Measurements from ENCODE around the gene RICTOR.
A peak's percentile ranks its signal among the peaks of the same experiment; 100 is the strongest.

Gene RICTOR

GRCh38 chr5:38932854-38933408 is 141.3 kb downstream of the RICTOR start:
- Histone ChIP-seq H3K36me3 (ENCODE audit: control insufficient read depth, insufficient read depth, low read length) (peaks cover 6% of the 10 kb centered on the region), H3K27ac (ENCODE audit: low read depth, low read length) (no peak overlapping the region), H3K4me1 (ENCODE audit: control insufficient read depth, insufficient read depth, low read length) (no peaks in the 10 kb centered on the region)

GRCh38 chr5:38931731-38932130 is 142.5 kb downstream of the RICTOR start:
- H3K9ac ChIP-seq (ENCODE audit: low read length): no peak overlapping the region
- no peaks in the 10 kb centered on the region for H3K27me3 ChIP-seq (ENCODE audit: control insufficient read depth, insufficient read depth, low read length)
- H3K27ac ChIP-seq (ENCODE audit: low read depth, low read length): no peak overlapping the region
- peaks cover 6% of the 10 kb centered on the region for H3K36me3 ChIP-seq (ENCODE audit: control insufficient read depth, insufficient read depth, low read length)
- no peaks in the 10 kb centered on the region for H3K4me1 ChIP-seq (ENCODE audit: control insufficient read depth, insufficient read depth, low read length)
- no peak overlapping the region for H3K4me3 ChIP-seq (ENCODE audit: low read length)

More at GRCh38 chr5:38932854-38933408, 141.3 kb downstream of the RICTOR start:
- H3K27me3 ChIP-seq (ENCODE audit: control insufficient read depth, insufficient read depth, low read length): no peaks in the 10 kb centered on the region
- no peak overlapping the region for H3K9ac ChIP-seq (ENCODE audit: low read length)
- H3K4me3 ChIP-seq (ENCODE audit: low read length): no peak overlapping the region

- Histone ChIP-seq H3K27ac (ENCODE audit: low read depth, low read length) (no peak overlapping the region), H3K27me3 (ENCODE audit: control insufficient read depth, insufficient read depth, low read length) (no peaks in the 10 kb centered on the region), H3K9ac (ENCODE audit: low read length) (no peak overlapping the region), H3K4me1 (ENCODE audit: control insufficient read depth, insufficient read depth, low read length) (peaks cover 9% of the 10 kb centered on the region), H3K4me3 (ENCODE audit: low read length) (no peak overlapping the region), H3K36me3 (ENCODE audit: control insufficient read depth, insufficient read depth, low read length) (peaks cover 6% of the 10 kb centered on the region)
These were observed 144.4 kb downstream of the RICTOR start for GRCh38 chr5:38929838-38930237.

GRCh38 chr5:38927470-38927869 is 146.7 kb downstream of the RICTOR start:
- no peaks in the 10 kb centered on the region for H3K27me3 ChIP-seq (ENCODE audit: control insufficient read depth, insufficient read depth, low read length)
- peaks cover 9% of the 10 kb centered on the region for H3K4me1 ChIP-seq (ENCODE audit: control insufficient read depth, insufficient read depth, low read length)
- no peak overlapping the region for H3K4me3 ChIP-seq (ENCODE audit: low read length)
- H3K9ac ChIP-seq (ENCODE audit: low read length): no peak overlapping the region
- H3K27ac ChIP-seq (ENCODE audit: low read depth, low read length): no peak overlapping the region
- no peaks in the 10 kb centered on the region for H3K36me3 ChIP-seq (ENCODE audit: control insufficient read depth, insufficient read depth, low read length)

- Histone ChIP-seq H3K4me3 (ENCODE audit: low read length) (no peak overlapping the region), H3K27ac (ENCODE audit: low read depth, low read length) (no peak overlapping the region), H3K9ac (ENCODE audit: low read length) (no peak overlapping the region), H3K36me3 (ENCODE audit: control insufficient read depth, insufficient read depth, low read length) (no peaks in the 10 kb centered on the region), H3K27me3 (ENCODE audit: control insufficient read depth, insufficient read depth, low read length) (no peaks in the 10 kb centered on the region), H3K4me1 (ENCODE audit: control insufficient read depth, insufficient read depth, low read length) (peaks cover 9% of the 10 kb centered on the region)
These were observed 148.1 kb downstream of the RICTOR start for GRCh38 chr5:38926121-38926520.

- H3K9ac ChIP-seq (ENCODE audit: low read length): no peak overlapping the region
- no peaks in the 10 kb centered on the region for H3K27me3 ChIP-seq (ENCODE audit: control insufficient read depth, insufficient read depth, low read length)
- H3K4me3 ChIP-seq (ENCODE audit: low read length): no peak overlapping the region
- H3K36me3 ChIP-seq (ENCODE audit: control insufficient read depth, insufficient read depth, low read length): no peaks in the 10 kb centered on the region
- peaks cover 9% of the 10 kb centered on the region for H3K4me1 ChIP-seq (ENCODE audit: control insufficient read depth, insufficient read depth, low read length)
- H3K27ac ChIP-seq (ENCODE audit: low read depth, low read length): peak overlapping the region; percentile 56
These were observed 148.9 kb downstream of the RICTOR start for GRCh38 chr5:38925154-38925925.

- Histone ChIP-seq H3K9ac (ENCODE audit: low read length) (no peak overlapping the region), H3K4me1 (ENCODE audit: control insufficient read depth, insufficient read depth, low read length) (peaks cover 9% of the 10 kb centered on the region), H3K36me3 (ENCODE audit: control insufficient read depth, insufficient read depth, low read length) (no peaks in the 10 kb centered on the region), H3K27me3 (ENCODE audit: control insufficient read depth, insufficient read depth, low read length) (no peaks in the 10 kb centered on the region), H3K4me3 (ENCODE audit: low read length) (no peak overlapping the region), H3K27ac (ENCODE audit: low read depth, low read length) (peak overlapping the region; percentile 19)
These were observed 150.3 kb downstream of the RICTOR start for GRCh38 chr5:38923661-38924451.

GRCh38 chr5:38922199-38922598 is 152.0 kb downstream of the RICTOR start:
- peaks cover 9% of the 10 kb centered on the region for H3K4me1 ChIP-seq (ENCODE audit: control insufficient read depth, insufficient read depth, low read length)
- no peaks in the 10 kb centered on the region for H3K36me3 ChIP-seq (ENCODE audit: control insufficient read depth, insufficient read depth, low read length)
- H3K27me3 ChIP-seq (ENCODE audit: control insufficient read depth, insufficient read depth, low read length): no peaks in the 10 kb centered on the region
- H3K27ac ChIP-seq (ENCODE audit: low read depth, low read length): no peak overlapping the region
- no peak overlapping the region for H3K4me3 ChIP-seq (ENCODE audit: low read length)
- H3K9ac ChIP-seq (ENCODE audit: low read length): no peak overlapping the region

GRCh38 chr5:38921174-38921573 is 153.0 kb downstream of the RICTOR start:
- Histone ChIP-seq H3K4me1 (ENCODE audit: control insufficient read depth, insufficient read depth, low read length) (peaks cover 9% of the 10 kb centered on the region), H3K27me3 (ENCODE audit: control insufficient read depth, insufficient read depth, low read length) (no peaks in the 10 kb centered on the region), H3K27ac (ENCODE audit: low read depth, low read length) (no peak overlapping the region), H3K36me3 (ENCODE audit: control insufficient read depth, insufficient read depth, low read length) (peaks cover 3% of the 10 kb centered on the region), H3K9ac (ENCODE audit: low read length) (no peak overlapping the region), H3K4me3 (ENCODE audit: low read length) (no peak overlapping the region)

- Histone ChIP-seq H3K27ac (ENCODE audit: low read depth, low read length) (no peak overlapping the region), H3K9ac (ENCODE audit: low read length) (no peak overlapping the region), H3K4me1 (ENCODE audit: control insufficient read depth, insufficient read depth, low read length) (no peaks in the 10 kb centered on the region), H3K27me3 (ENCODE audit: control insufficient read depth, insufficient read depth, low read length) (no peaks in the 10 kb centered on the region), H3K36me3 (ENCODE audit: control insufficient read depth, insufficient read depth, low read length) (peaks cover 3% of the 10 kb centered on the region), H3K4me3 (ENCODE audit: low read length) (no peak overlapping the region)
These were observed 157.4 kb downstream of the RICTOR start for GRCh38 chr5:38916802-38917201.

GRCh38 chr5:38913714-38914113 is 160.5 kb downstream of the RICTOR start:
- H3K27ac ChIP-seq (ENCODE audit: low read depth, low read length): no peak overlapping the region
- H3K36me3 ChIP-seq (ENCODE audit: control insufficient read depth, insufficient read depth, low read length): peaks cover 3% of the 10 kb centered on the region
- H3K9ac ChIP-seq (ENCODE audit: low read length): no peak overlapping the region
- H3K4me3 ChIP-seq (ENCODE audit: low read length): no peak overlapping the region
- H3K27me3 ChIP-seq (ENCODE audit: control insufficient read depth, insufficient read depth, low read length): no peaks in the 10 kb centered on the region
- no peaks in the 10 kb centered on the region for H3K4me1 ChIP-seq (ENCODE audit: control insufficient read depth, insufficient read depth, low read length)

GRCh38 chr5:38911933-38912332 is 162.3 kb downstream of the RICTOR start:
- Histone ChIP-seq H3K4me1 (ENCODE audit: control insufficient read depth, insufficient read depth, low read length) (no peaks in the 10 kb centered on the region), H3K36me3 (ENCODE audit: control insufficient read depth, insufficient read depth, low read length) (peaks cover under 1% of the 10 kb centered on the region), H3K9ac (ENCODE audit: low read length) (no peak overlapping the region), H3K4me3 (ENCODE audit: low read length) (no peak overlapping the region), H3K27ac (ENCODE audit: low read depth, low read length) (no peak overlapping the region), H3K27me3 (ENCODE audit: control insufficient read depth, insufficient read depth, low read length) (no peaks in the 10 kb centered on the region)

Data from rectal smooth muscle tissue (tissue), 1 donor.